ENCODE results near the gene CNOT2.
A peak's percentile ranks its signal among the peaks of the same experiment; 100 is the strongest.

Gene CNOT2

GRCh38 chr12:70249903-70250302, 6.7 kb downstream of the CNOT2 start:
- DNase-seq (ENCODE audit: insufficient read length, low spot score) (no peak), FAIRE-seq (no peak)

GRCh38 chr12:70251226-70251625, 8.0 kb downstream of the CNOT2 start:
- DNase-seq (ENCODE audit: insufficient read length, low spot score): no peak
- no peak for FAIRE-seq

GRCh38 chr12:70251661-70252060, 8.4 kb downstream of the CNOT2 start:
- DNase-seq (ENCODE audit: insufficient read length, low spot score) (no peak), FAIRE-seq (no peak)

- no peak for FAIRE-seq
- no peak for DNase-seq (ENCODE audit: insufficient read length, low spot score)
Measured at GRCh38 chr12:70252832-70253231, 9.6 kb downstream of the CNOT2 start.

DNA sequence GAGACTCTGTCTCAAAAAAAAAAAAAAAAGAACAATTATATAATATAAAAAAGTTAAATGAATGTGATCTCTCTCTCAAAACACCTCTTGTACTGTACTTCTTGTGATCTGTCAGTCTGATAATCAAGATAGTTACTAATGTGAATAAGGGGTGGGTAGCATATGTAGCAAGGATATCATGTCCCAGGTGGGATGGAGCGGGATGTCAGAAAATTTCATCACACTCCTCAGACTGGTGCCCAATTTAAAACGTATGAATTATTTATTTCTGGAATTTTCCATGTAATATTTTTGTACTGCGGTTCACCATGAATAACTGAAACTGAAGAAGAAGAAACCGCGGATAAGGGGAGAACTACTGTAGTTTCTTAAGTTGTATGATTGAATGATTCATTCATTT, 11.0 kb downstream of the CNOT2 start:
- FAIRE-seq (no peak), DNase-seq (ENCODE audit: insufficient read length, low spot score) (no peak)

DNA sequence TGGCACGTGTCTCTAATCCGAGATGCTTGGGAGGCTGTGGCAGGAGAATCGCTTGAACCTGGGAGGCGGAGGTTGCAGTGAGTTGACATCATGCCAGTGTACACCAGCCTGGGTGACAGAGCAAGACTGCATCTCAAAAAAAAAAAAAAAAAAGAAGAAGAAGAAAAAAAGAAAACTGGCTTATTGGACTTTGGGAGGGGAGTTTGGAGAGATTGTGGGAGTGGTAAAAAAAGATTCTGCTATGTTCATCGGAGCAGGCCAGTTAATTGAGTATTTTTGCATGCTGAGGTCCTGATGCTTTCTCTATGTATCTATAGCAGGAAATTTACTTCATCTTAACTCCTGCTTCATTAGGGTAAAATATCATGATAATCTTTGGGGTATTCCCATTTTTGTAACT, 11.6 kb downstream of the CNOT2 start:
- FAIRE-seq (no peak), DNase-seq (ENCODE audit: insufficient read length, low spot score) (no peak)

GRCh38 chr12:70255311-70255710, 12.1 kb downstream of the CNOT2 start:
- DNase-seq (ENCODE audit: insufficient read length, low spot score): no peak

DNA sequence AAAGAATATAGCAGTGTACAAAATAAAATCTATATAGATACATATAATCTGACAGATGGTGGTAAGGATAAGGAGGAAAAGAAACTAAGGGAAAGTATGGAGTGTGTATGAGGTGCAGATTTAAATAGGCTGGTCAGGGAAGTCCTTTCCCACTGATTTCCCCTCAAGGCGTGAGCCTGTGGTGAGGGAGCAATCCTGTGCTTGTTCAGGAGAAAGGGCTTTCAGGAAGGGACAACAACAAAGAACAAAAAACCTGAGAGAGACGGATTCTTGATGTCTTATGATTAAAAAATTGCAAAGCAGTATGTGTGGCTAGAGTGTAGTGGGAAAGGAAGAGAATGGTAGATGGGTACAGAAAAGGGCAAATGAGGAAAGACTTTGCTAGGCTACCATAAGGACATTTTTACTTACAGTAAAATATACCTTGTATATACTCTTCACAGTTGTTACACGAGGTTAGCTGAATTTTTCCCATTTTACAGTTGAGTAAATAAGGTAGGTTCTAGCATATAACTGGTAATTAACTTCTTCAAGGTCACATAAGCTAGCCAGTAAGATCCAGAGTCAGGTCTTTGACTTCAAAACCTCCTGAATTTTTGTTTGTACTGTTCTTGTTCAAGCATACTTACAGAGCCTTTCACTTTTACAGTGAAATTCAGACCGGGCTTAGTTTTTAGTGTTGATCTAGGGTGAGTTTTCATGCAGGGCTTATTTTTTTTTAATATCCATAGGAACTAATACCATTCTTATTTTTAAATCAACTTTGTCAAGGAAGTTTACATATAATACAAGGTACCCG, 15.6 kb downstream of the CNOT2 start:
- FAIRE-seq: peak; percentile 53

More at GRCh38 chr12:70255311-70255710, 12.1 kb downstream of the CNOT2 start:
- no peak for FAIRE-seq

DNA sequence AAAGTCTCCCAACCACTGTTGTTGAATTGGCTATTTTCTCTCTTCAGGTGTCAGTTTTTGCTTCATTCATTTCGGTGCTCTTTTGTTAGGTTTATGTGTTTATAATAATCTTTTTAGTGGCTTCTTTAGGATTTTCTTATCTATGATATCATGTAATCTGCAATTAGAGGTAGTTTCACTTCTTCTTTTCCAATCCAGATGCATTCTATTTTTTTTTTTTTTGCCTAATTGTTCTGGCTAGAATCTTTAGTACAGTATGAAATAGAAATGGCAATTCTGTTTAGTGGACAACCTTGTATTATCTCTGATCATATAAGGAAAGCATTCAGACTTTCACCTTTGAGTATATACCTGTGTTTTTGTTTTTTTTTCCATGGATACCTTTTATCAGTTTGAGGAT, 17.4 kb downstream of the CNOT2 start:
- FAIRE-seq (peak; percentile 35), DNase-seq (ENCODE audit: insufficient read length, low spot score) (no peak)

More for the DNA sequence above, 15.6 kb downstream of the CNOT2 start:
- DNase-seq (ENCODE audit: insufficient read length, low spot score): no peak

GRCh38 chr12:70264067-70264867, 21.0 kb downstream of the CNOT2 start:
- FAIRE-seq (no peak), DNase-seq (ENCODE audit: insufficient read length, low spot score) (no peak)

DNA sequence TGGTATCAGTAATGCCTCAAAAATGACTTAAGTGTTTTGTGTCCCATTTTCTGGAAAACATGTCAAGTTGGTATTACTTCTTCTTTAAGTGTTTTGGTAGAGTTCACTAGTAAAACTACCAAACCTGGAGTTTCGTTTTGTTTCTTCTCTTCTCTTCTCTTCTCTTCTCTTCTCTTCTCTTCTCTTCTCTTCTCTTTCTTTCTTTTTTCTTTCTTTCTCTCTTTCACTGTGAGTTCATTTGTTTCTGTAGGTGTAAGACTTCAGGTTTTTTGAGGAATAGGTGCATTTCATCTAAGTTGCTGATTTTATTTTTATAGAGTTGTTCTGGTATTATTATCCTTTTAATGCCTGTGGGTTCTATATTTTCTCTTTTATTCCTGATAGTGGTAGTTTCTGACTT, 21.9 kb downstream of the CNOT2 start:
- no peak for DNase-seq (ENCODE audit: insufficient read length, low spot score)
- FAIRE-seq: no peak

GRCh38 chr12:70267550-70267949, 24.3 kb downstream of the CNOT2 start:
- FAIRE-seq (peak; percentile 65), DNase-seq (ENCODE audit: insufficient read length, low spot score) (no peak)

DNA sequence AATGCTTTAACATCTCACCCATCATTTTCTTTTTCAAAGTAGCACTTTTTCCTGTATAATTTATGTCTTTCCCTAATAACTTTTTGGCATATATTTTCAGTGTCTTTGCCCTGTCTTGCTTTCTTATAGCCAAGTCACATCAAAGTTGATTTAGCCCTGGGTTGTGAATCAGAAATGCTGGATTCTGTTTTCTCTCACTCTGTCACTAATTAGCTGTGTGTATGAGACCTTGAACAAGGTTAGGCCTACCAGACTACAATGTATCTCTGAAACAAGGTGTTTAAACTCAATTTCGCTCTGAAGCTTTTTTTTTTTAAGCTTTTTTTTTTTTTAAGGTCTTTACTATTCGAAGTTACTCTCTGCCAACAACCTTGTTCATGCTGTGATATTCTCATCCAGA, 25.7 kb downstream of the CNOT2 start:
- DNase-seq (ENCODE audit: insufficient read length, low spot score) (no peak), FAIRE-seq (no peak)

DNA sequence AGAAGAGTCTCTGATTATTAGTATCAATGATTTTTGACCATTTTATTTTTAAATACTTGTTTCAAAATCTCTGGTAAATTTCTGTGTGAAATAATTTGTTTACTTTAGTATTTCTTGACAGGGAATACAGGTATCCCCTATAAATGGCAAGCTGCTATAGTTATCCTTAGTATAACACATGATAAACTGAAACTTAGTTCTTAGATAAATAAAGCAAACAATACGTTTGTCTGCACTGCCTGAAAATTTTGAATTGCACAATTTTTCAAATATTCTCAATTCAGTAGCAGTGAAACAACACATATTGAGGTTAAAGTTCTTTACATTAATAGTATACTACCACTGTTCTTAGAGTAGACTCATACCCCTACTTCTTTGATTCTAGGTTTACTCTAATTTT, 26.9 kb downstream of the CNOT2 start:
- DNase-seq (ENCODE audit: insufficient read length, low spot score) (no peak), FAIRE-seq (no peak)

GRCh38 chr12:70271025-70271424, 27.8 kb downstream of the CNOT2 start:
- no peak for DNase-seq (ENCODE audit: insufficient read length, low spot score)
- no peak for FAIRE-seq

- FAIRE-seq: no peak
Measured at GRCh38 chr12:70272510-70272909, 29.3 kb downstream of the CNOT2 start.

DNA sequence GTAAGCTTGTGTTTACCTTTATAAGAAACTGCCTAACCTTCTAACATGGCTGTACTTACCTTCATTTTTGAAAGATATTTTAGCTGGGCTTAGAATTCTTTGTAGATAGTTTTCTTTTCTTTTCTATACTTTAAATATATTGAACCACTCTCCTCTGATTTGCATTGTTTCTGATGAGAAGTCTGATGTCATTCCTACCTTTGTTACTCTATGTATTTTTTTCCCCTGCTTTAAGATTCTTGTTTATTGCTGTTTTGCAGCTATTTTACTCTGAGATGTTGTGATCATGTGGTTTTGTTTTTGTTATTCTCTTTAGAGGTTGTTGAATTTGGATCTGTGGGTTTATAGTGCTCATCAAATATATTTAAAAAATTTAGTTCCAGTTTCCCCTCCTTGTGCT, 31.8 kb downstream of the CNOT2 start:
- DNase-seq (ENCODE audit: insufficient read length, low spot score) (no peak), FAIRE-seq (no peak)

More at GRCh38 chr12:70272510-70272909, 29.3 kb downstream of the CNOT2 start:
- DNase-seq (ENCODE audit: insufficient read length, low spot score): no peak

DNA sequence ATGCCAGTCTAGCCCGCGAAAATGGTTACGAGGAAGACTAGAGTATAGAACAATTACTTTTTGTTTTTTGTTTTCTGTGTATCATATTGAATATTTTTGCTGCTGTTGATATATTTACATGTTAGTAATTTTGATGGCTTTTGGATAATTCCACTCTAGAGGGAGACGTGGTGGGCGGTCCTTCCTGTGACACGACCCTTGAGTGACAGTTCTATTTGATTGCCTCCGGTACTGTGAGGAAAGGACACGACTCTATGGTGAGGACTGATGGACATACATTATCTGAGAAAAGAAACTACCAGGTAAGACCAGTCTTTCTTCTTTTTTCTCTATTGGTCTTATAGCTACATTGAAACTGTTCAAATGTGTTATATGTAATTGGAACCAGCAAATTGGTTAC, 34.7 kb downstream of the CNOT2 start:
- no peak for DNase-seq (ENCODE audit: insufficient read length, low spot score)
- FAIRE-seq: no peak

GRCh38 chr12:70278945-70279344, 35.7 kb downstream of the CNOT2 start:
- DNase-seq (ENCODE audit: insufficient read length, low spot score): no peak

GRCh38 chr12:70283232-70283631, 40.0 kb downstream of the CNOT2 start:
- DNase-seq (ENCODE audit: insufficient read length, low spot score) (no peak), FAIRE-seq (no peak)

More at GRCh38 chr12:70278945-70279344, 35.7 kb downstream of the CNOT2 start:
- FAIRE-seq: no peak

DNA sequence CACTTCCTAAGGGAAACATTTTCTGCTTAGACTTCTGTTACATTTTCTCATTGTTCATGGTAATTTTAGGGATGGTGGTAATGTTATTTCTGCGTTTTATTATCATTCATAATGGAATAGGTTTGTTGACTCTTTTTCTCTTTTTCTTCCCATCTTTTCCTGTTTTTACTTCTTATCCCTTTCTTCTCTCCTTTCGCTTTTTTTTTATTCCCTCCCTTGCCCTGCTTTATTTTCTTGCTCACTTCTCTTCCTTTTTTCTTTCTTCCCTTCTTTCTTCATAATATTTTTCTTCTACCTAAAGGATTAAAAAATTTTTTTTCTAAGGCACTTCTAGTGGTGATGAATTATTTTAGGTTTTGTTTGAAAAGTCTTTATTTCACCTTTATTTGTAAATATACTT, 45.6 kb downstream of the CNOT2 start:
- DNase-seq (ENCODE audit: insufficient read length, low spot score) (no peak), FAIRE-seq (no peak)

DNA sequence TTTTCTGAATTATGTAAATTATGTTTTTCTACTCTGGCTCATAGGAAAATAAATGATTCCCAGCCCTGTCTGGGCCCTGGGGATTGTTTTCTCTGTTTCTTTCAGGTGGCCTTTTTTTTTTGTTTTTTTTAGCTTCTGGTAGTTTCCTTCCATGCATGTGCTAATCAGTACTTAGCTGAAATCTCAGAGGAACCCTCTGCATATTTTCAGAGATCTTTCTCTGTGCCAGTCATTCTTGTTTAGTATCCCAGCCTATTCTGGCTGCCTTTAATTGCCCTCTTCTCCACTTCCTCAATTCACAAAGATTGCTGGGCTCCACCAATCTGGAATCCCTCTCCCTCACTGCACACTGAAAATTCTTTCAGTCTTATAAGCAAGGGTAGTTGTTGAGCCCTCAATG, 46.9 kb downstream of the CNOT2 start:
- DNase-seq (ENCODE audit: insufficient read length, low spot score) (no peak), FAIRE-seq (peak; percentile 11)

Data from GM19239 (cell line).